Lung (tissue), 12 donors: Measurements from ENCODE around the gene CDH23. TPM values are rescaled to one million over a fixed set of nuclear protein-coding genes. Genes with fewer than 3 reads are reported as not detected.

Source experiments
- ATAC-seq: fragments of 200-7000 bp; cut with Tn5 transposase; one replicate; pipeline ENCODE4 v1.9.1; 2020; ENCODE audit warnings: moderate number of reproducible peaks; ENCODE audit not compliant: insufficient read depth, low FRiP score
- DNase-seq, 3 donors: peaks; one replicate each; pipeline ENCODE4 v3.0.0-alpha.2; 2013 to 2017
- H3K27ac ChIP-seq, 2 donors: one replicate each; pipeline ENCODE4 v1.5.1; 2013; ENCODE audit warnings: mild to moderate bottlenecking in 2 of 2, moderate library complexity in 2 of 2, control low read depth in 1 of 2, inconsistent platforms in 1 of 2, low read depth in 1 of 2, low read length in 1 of 2
- H3K27me3 ChIP-seq, 3 donors: one replicate each; pipeline ENCODE4 v1.5.1; 2013; ENCODE audit warnings: low read length in 2 of 3; ENCODE audit not compliant: control insufficient read depth in 3 of 3, insufficient read depth in 3 of 3
- H3K36me3 ChIP-seq, 4 donors: one replicate each; pipeline ENCODE4 v1.5.1; 2013; ENCODE audit warnings: low read length in 4 of 4, mild to moderate bottlenecking in 1 of 4, moderate library complexity in 1 of 4; ENCODE audit not compliant: control insufficient read depth in 4 of 4, insufficient read depth in 4 of 4
- H3K4me1 ChIP-seq, 5 donors: one replicate each; pipeline ENCODE4 v1.5.1; 2013; ENCODE audit warnings: low read length in 5 of 5, mild to moderate bottlenecking in 2 of 5, moderate library complexity in 1 of 5; ENCODE audit not compliant: control insufficient read depth in 5 of 5, insufficient read depth in 5 of 5
- H3K4me3 ChIP-seq: one replicate; pipeline ENCODE4 v1.5.1; 2013; ENCODE audit warnings: mild to moderate bottlenecking, control low read depth, moderate library complexity
- H3K9ac ChIP-seq, 2 donors: one replicate each; pipeline ENCODE4 v1.5.1; 2013; ENCODE audit warnings: low read length in 2 of 2, control low read depth in 1 of 2; ENCODE audit not compliant: insufficient read depth in 1 of 2
- H3K9me3 ChIP-seq, 4 donors: one replicate each; pipeline ENCODE4 v1.5.1; 2013; ENCODE audit warnings: low read length in 3 of 4, mild to moderate bottlenecking in 1 of 4, moderate library complexity in 1 of 4; ENCODE audit not compliant: control insufficient read depth in 4 of 4, insufficient read depth in 3 of 4
- WGBS, 2 donors: extraction: QIAGEN DNeasy Blood & Tissue Kit; methylation state at CpG; one replicate each; pipeline ENCODE4 v1.1.7; 2013; 5-methylcytosine and 5-hydroxymethylcytosine counted together
- polyA plus RNA-seq, 2 donors: library from polyadenylated mRNA; stranded (reverse); fragments of 200-250 nt; gene quantifications; one replicate each; pipeline ENCODE4 v1.2.1, GENCODE V29; 2013
- total RNA-seq, 2 donors: library from RNA; depleted of rRNA in 1 of 2; stranded (reverse); fragments of >200 nt in 1 of 2; gene quantifications; one replicate each; pipeline ENCODE4 v1.2.1, GENCODE V29; 2014 to 2021
- TF ChIP-seq, protein P1 (sequence below): IDR thresholded peaks from 2 replicates; pipeline ENCODE4 v1.5.1; 2012; ENCODE audit warnings: mild to moderate bottlenecking; ENCODE audit errors: control extremely low read depth, extremely low read depth
- donor health status: control.
- donor health status: control.
- donor health status: Bipolar disorder and iron deficiency.
- donor health status: healthy.
- donor health status: DM: yes; HTN: yes; CAD: no.

The CDH23 gene
- total and polyA plus RNA-seq, 4 donors, result 4.5 to 29.5 (median 6.0) TPM

GRCh38 chr10:71447676-71448075, 51.0 kb downstream of the CDH23 start:
- H3K36me3 ChIP-seq, result no peaks in the 10 kb centered on the region
- no peaks in the 10 kb centered on the region for H3K9me3 ChIP-seq
- H3K27me3 ChIP-seq, result no peaks in the 10 kb centered on the region
- H3K9ac ChIP-seq, result no peak overlapping the region
- TF ChIP-seq, protein P1, sequence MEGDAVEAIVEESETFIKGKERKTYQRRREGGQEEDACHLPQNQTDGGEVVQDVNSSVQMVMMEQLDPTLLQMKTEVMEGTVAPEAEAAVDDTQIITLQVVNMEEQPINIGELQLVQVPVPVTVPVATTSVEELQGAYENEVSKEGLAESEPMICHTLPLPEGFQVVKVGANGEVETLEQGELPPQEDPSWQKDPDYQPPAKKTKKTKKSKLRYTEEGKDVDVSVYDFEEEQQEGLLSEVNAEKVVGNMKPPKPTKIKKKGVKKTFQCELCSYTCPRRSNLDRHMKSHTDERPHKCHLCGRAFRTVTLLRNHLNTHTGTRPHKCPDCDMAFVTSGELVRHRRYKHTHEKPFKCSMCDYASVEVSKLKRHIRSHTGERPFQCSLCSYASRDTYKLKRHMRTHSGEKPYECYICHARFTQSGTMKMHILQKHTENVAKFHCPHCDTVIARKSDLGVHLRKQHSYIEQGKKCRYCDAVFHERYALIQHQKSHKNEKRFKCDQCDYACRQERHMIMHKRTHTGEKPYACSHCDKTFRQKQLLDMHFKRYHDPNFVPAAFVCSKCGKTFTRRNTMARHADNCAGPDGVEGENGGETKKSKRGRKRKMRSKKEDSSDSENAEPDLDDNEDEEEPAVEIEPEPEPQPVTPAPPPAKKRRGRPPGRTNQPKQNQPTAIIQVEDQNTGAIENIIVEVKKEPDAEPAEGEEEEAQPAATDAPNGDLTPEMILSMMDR, result no peak
- no peak overlapping the region for H3K27ac ChIP-seq
- no peak for ATAC-seq
- no peak overlapping the region for H3K4me3 ChIP-seq
- H3K4me1 ChIP-seq, result no peaks in the 10 kb centered on the region
- DNase-seq, result no peak
- WGBS, 2 donors, result 70 to 82% methylated on average over 2 of the region's 2 CpGs

DNA sequence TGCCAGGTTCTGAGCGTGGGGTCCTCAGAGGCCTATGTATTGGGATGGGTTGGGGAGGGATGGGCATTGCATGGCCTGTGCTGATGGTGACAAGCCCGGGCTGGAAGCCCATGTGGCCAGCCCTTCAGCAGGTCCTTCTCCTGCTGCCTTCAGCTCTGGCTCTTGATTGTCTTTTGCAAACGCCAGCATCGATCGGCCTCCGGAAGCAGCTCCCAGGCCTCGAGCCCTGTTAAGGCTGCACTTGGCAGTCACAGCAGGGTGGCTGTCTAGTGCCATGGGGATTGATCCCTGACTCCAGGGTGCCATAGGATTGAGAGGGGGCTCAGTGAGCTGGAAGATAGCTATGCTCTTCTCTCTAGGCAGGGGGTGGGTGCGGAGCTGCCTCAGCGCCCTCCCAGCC, 51.4 kb downstream of the CDH23 start:
- no peaks in the 10 kb centered on the region for H3K4me1 ChIP-seq
- no peak overlapping the region for H3K27ac ChIP-seq
- DNase-seq (no peak), ATAC-seq (no peak)
- TF ChIP-seq, protein P1, result no peak
- 92 to 95% methylated on average over 9 of the region's 9 CpGs for WGBS, 2 donors
- no peaks in the 10 kb centered on the region for H3K9me3 ChIP-seq
- H3K36me3 ChIP-seq, result no peaks in the 10 kb centered on the region
- no peak overlapping the region for H3K9ac ChIP-seq
- no peak overlapping the region for H3K4me3 ChIP-seq
- no peaks in the 10 kb centered on the region for H3K27me3 ChIP-seq

GRCh38 chr10:71449026-71449425, 52.3 kb downstream of the CDH23 start:
- no peaks in the 10 kb centered on the region for H3K36me3 ChIP-seq
- WGBS, 2 donors, result 90 to 93% methylated on average over 5 of the region's 5 CpGs
- ATAC-seq (no peak), DNase-seq (no peak)
- H3K27me3 ChIP-seq, result no peaks in the 10 kb centered on the region
- no peak overlapping the region for H3K4me3 ChIP-seq
- H3K27ac ChIP-seq, result no peak overlapping the region
- H3K9me3 ChIP-seq, result no peaks in the 10 kb centered on the region
- H3K9ac ChIP-seq, result no peak overlapping the region
- TF ChIP-seq, protein P1, result no peak
- no peaks in the 10 kb centered on the region for H3K4me1 ChIP-seq

DNA sequence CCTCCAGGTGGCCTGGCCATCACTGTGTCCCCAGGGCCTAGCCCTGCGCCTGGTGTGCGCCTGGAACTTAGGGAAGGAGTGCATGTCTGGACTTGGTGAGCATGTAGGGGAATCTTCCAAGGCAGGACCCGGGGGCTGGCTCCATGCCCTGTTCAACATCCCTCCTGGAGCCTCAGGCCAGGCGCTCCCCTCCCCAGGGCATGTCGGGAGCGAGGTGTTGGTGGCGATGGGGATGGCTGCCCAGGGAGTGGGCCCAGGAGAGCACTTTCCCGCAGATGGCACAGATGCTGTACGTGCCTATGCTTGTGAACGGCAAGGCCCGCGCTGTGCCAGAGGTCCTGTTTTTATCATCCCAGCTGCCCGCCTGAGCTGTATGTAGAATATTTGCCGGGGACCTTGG, 55.0 kb downstream of the CDH23 start:
- Histone ChIP-seq H3K36me3 (no peaks in the 10 kb centered on the region), H3K9ac (no peak overlapping the region), H3K27ac (no peak overlapping the region), H3K27me3 (no peaks in the 10 kb centered on the region), H3K4me1 (no peaks in the 10 kb centered on the region), H3K9me3 (no peaks in the 10 kb centered on the region), H3K4me3 (no peak overlapping the region)
- 93 to 97% methylated on average over 14 of the region's 14 CpGs for WGBS, 2 donors
- DNase-seq (no peak), ATAC-seq (no peak)
- TF ChIP-seq, protein P1, result no peak
